ENCODE measurements around the gene KIAA0232.

Gene KIAA0232

GRCh38 chr4:6916587-6917460 lies 134.3 kb downstream of the KIAA0232 start:
- DNase-seq (ENCODE audit: low read depth, low spot score), result no peak

GRCh38 chr4:6917461-6918271 lies 135.1 kb downstream of the KIAA0232 start:
- DNase-seq (ENCODE audit: low read depth, low spot score), result no peak

- no peak for DNase-seq (ENCODE audit: low read depth, low spot score)
These were observed 135.8 kb downstream of the KIAA0232 start for GRCh38 chr4:6918338-6918737.

GRCh38 chr4:6920171-6920570 lies 137.6 kb downstream of the KIAA0232 start:
- DNase-seq (ENCODE audit: low read depth, low spot score), result no peak

- no peak for DNase-seq (ENCODE audit: low read depth, low spot score)
These were observed 141.0 kb downstream of the KIAA0232 start for GRCh38 chr4:6923507-6923906.

GRCh38 chr4:6924361-6924779 lies 141.8 kb downstream of the KIAA0232 start:
- DNase-seq (ENCODE audit: low read depth, low spot score), result no peak

GRCh38 chr4:6925357-6925836 lies 142.9 kb downstream of the KIAA0232 start:
- no peak for DNase-seq (ENCODE audit: low read depth, low spot score)

GRCh38 chr4:6926081-6926480 lies 143.6 kb downstream of the KIAA0232 start:
- DNase-seq (ENCODE audit: low read depth, low spot score), result no peak

GRCh38 chr4:6926681-6927478 lies 144.4 kb downstream of the KIAA0232 start:
- DNase-seq (ENCODE audit: low read depth, low spot score), result no peak

- no peak for DNase-seq (ENCODE audit: low read depth, low spot score)
These were observed 145.6 kb downstream of the KIAA0232 start for GRCh38 chr4:6928081-6928480.

- no peak for DNase-seq (ENCODE audit: low read depth, low spot score)
These were observed 146.8 kb downstream of the KIAA0232 start for GRCh38 chr4:6929339-6929811.

GRCh38 chr4:6929812-6930464 lies 147.4 kb downstream of the KIAA0232 start:
- DNase-seq (ENCODE audit: low read depth, low spot score), result no peak

- no peak for DNase-seq (ENCODE audit: low read depth, low spot score)
These were observed 149.9 kb downstream of the KIAA0232 start for GRCh38 chr4:6932475-6932874.

GRCh38 chr4:6932918-6933317 lies 150.4 kb downstream of the KIAA0232 start:
- no peak for DNase-seq (ENCODE audit: low read depth, low spot score)
